NCI-H1436 (cell line): Measurements from ENCODE around the gene UNKL.
A peak's percentile ranks its signal among the peaks of the same experiment; 100 is the strongest.
"Not testable (repeated sequence)": the region's sequence is repeated elsewhere in the genome, so short reads cannot be mapped to it uniquely, and the experiment has no call there.

Experiments
- DNase-seq: peaks from one replicate; lab custom pipeline; 2025; lab: John Stamatoyannopoulos, UW

The UNKL gene

GRCh38 chr16:1337486-1337885 is 77.0 kb downstream of the UNKL start:
- no peak for DNase-seq

- DNase-seq: no peak
Measured at GRCh38 chr16:1336619-1337018, 77.9 kb downstream of the UNKL start.

GRCh38 chr16:1335996-1336395 is 78.5 kb downstream of the UNKL start:
- DNase-seq: peak; percentile 7

GRCh38 chr16:1335211-1335971 is 79.1 kb downstream of the UNKL start:
- DNase-seq: no peak

GRCh38 chr16:1334739-1335138 is 79.8 kb downstream of the UNKL start:
- DNase-seq: no peak

GRCh38 chr16:1333854-1334700 is 80.4 kb downstream of the UNKL start:
- no peak for DNase-seq

GRCh38 chr16:1333149-1333812 is 81.2 kb downstream of the UNKL start, which contains the start of gene BAIAP3:
Gene BAIAP3, plus strand, starts transcription at chr16:1333645. Its CDS starts 4,905 bp downstream, at chr16:1338550.
- no peak for DNase-seq

- DNase-seq: no peak
Measured at GRCh38 chr16:1332618-1333148, 81.8 kb downstream of the UNKL start.

- peak; percentile 27 for DNase-seq
Measured at GRCh38 chr16:1331712-1332617, 82.5 kb downstream of the UNKL start.

- DNase-seq: no peak
Measured at GRCh38 chr16:1330931-1331711, 83.4 kb downstream of the UNKL start.

GRCh38 chr16:1330260-1330914 is 84.1 kb downstream of the UNKL start:
- DNase-seq: no peak

- DNase-seq: not testable (repeated sequence)
Measured at GRCh38 chr16:1328961-1329360, 85.5 kb downstream of the UNKL start.

GRCh38 chr16:1328136-1328535 is 86.4 kb downstream of the UNKL start:
- not testable (repeated sequence) for DNase-seq

GRCh38 chr16:1327619-1327947 is 86.9 kb downstream of the UNKL start:
- DNase-seq: no peak

- DNase-seq: no peak
Measured at GRCh38 chr16:1326946-1327618, 87.4 kb downstream of the UNKL start.

GRCh38 chr16:1326391-1326790 is 88.1 kb downstream of the UNKL start:
- DNase-seq: no peak

- no peak for DNase-seq
Measured at GRCh38 chr16:1325673-1326371, 88.7 kb downstream of the UNKL start.

- no peak for DNase-seq
Measured at GRCh38 chr16:1325261-1325660, 89.2 kb downstream of the UNKL start.

- no peak for DNase-seq
Measured at GRCh38 chr16:1324286-1324826, 90.1 kb downstream of the UNKL start.
